CD8-positive, alpha-beta memory T cell (primary cell): ENCODE measurements around the gene YES1. TPM values are rescaled to one million over a fixed set of nuclear protein-coding genes. Genes with fewer than 3 reads are reported as not detected.

Source experiments
- CTCF ChIA-PET: fragments of 350-600 bp; sonication (Branson Sonifier 250); formaldehyde crosslinking; loops from one replicate; lab custom pipeline; 2021; ENCODE audit warnings: antibody characterized with exemption; lab: Charles Lee
- POLR2A ChIA-PET: fragments of 350-600 bp; sonication (Branson Sonifier 250); formaldehyde crosslinking; loops from one replicate; lab custom pipeline; 2021; ENCODE audit warnings: antibody characterized with exemption; lab: Charles Lee
- DNase-seq, 5 donors: peaks; one replicate each; pipeline versions ENCODE4 v3.0.0 to v3.0.0-alpha.2; 2020 to 2022; ENCODE audit warnings: mixed read lengths in 1 of 5
- H3K27ac ChIP-seq: one replicate; pipeline ENCODE4 v1.7.0; 2013; ENCODE audit warnings: low read depth, mild to moderate bottlenecking, low read length, moderate library complexity
- H3K27me3 ChIP-seq: 2 replicates; pipeline ENCODE4 v1.7.0; 2013; ENCODE audit warnings: low read length, mild to moderate bottlenecking; ENCODE audit not compliant: insufficient read depth, poor library complexity, severe bottlenecking
- H3K36me3 ChIP-seq: 2 replicates; pipeline ENCODE4 v1.7.0; 2013; ENCODE audit warnings: mild to moderate bottlenecking, low read length, moderate library complexity; ENCODE audit not compliant: insufficient read depth
- H3K4me1 ChIP-seq: 2 replicates; pipeline ENCODE4 v1.7.0; 2013; ENCODE audit warnings: mild to moderate bottlenecking, low read length, moderate library complexity; ENCODE audit not compliant: insufficient read depth
- H3K4me3 ChIP-seq: 2 replicates; pipeline ENCODE4 v1.7.0; 2013; ENCODE audit warnings: mild to moderate bottlenecking, low read length
- H3K9me3 ChIP-seq: 2 replicates; pipeline ENCODE4 v1.7.0; 2013; ENCODE audit warnings: mild to moderate bottlenecking, low read length
- H3K27ac Mint-ChIP-seq, 8 donors: one replicate each; pipeline ENCODE4 v1.8.0; 2020 to 2021; ENCODE audit warnings: mixed read lengths in 8 of 8, mild to moderate bottlenecking in 6 of 8, inconsistent platforms in 3 of 8, moderate library complexity in 3 of 8
- H3K27me3 Mint-ChIP-seq, 2 donors: one replicate each; pipeline ENCODE4 v1.8.0; 2020 to 2021; ENCODE audit warnings: mixed read lengths in 2 of 2, mild to moderate bottlenecking in 1 of 2, moderate library complexity in 1 of 2
- H3K36me3 Mint-ChIP-seq, 3 donors: one replicate each; pipeline ENCODE4 v1.8.0; 2020 to 2021; ENCODE audit warnings: mixed read lengths in 3 of 3, inconsistent platforms in 1 of 3, mild to moderate bottlenecking in 1 of 3
- H3K4me1 Mint-ChIP-seq, 3 donors: one replicate each; pipeline ENCODE4 v1.8.0; 2020 to 2021; ENCODE audit warnings: mixed read lengths in 3 of 3, inconsistent platforms in 1 of 3, mild to moderate bottlenecking in 1 of 3
- H3K4me3 Mint-ChIP-seq, 7 donors: one replicate each; pipeline ENCODE4 v1.8.0; 2020 to 2021; ENCODE audit warnings: mixed read lengths in 7 of 7, mild to moderate bottlenecking in 6 of 7, moderate library complexity in 4 of 7, inconsistent platforms in 2 of 7
- H3K9me3 Mint-ChIP-seq, 5 donors: one replicate each; pipeline ENCODE4 v1.8.0; 2020 to 2022; ENCODE audit warnings: mixed read lengths in 5 of 5, mild to moderate bottlenecking in 3 of 5, moderate library complexity in 2 of 5, inconsistent platforms in 1 of 5
- polyA plus RNA-seq: library from polyadenylated mRNA; unstranded; fragments of 300-500 nt; fragmentation: Illumina TruSeq; gene quantifications from one replicate; pipeline ENCODE4 v1.2.3, GENCODE V29; 2021
- total RNA-seq, 2 experiments: library from RNA; stranded (reverse); gene quantifications; one replicate each; pipeline ENCODE4 v1.2.3, GENCODE V29; 2021

YES1 gene
- total and polyA plus RNA-seq, 3 experiments from 2014 or later: 3.0 to 21.4 (median 19.0) TPM

- no peak overlapping the region for H3K27ac ChIP-seq
- ChIA-PET POLR2A (no interaction called here), CTCF (interaction anchor here (1.1 to 6.5 kb wide), 10 partner anchors 9 to 213 kb away, joined by 3 to 143 read pairs (median 12); partner anchors contain the start of gene YES1)
- H3K36me3 Mint-ChIP-seq: peaks cover 0 to 1% (median 0%) of the 10 kb centered on the region in 3 donors
- no peaks in the 10 kb centered on the region for H3K27me3 Mint-ChIP-seq
- H3K27ac Mint-ChIP-seq: no peak overlapping the region
- H3K4me1 ChIP-seq: peaks cover 24% of the 10 kb centered on the region
- H3K36me3 ChIP-seq: no peaks in the 10 kb centered on the region
- H3K4me1 Mint-ChIP-seq: peaks cover 17 to 21% (median 18%) of the 10 kb centered on the region in 3 donors
- H3K27me3 ChIP-seq: no peaks in the 10 kb centered on the region
- no peak overlapping the region for H3K4me3 Mint-ChIP-seq
- H3K9me3 ChIP-seq: no peaks in the 10 kb centered on the region
- H3K4me3 ChIP-seq: no peak overlapping the region
- peak in 1 of 5 donors; percentile 31 for DNase-seq
- H3K9me3 Mint-ChIP-seq: no peaks in the 10 kb centered on the region
Measured at GRCh38 chr18:832085-832681, 20.1 kb upstream of the YES1 start.

GRCh38 chr18:830315-830901 lies 18.4 kb upstream of the YES1 start:
- Mint-ChIP-seq H3K36me3 (no peaks in the 10 kb centered on the region), H3K27ac (peak overlapping the region; percentile 7 to 84 (median 56)), H3K27me3 (no peaks in the 10 kb centered on the region), H3K4me1 (peaks cover 19 to 21% (median 20%) of the 10 kb centered on the region in 3 donors), H3K4me3 (peak overlapping the region; percentile 0 to 67 (median 52)), H3K9me3 (no peaks in the 10 kb centered on the region)
- H3K27ac ChIP-seq: peak overlapping the region; percentile 0
- peak in 3 of 5 donors; percentile 5 to 87 (median 64) for DNase-seq
- ChIA-PET CTCF (interaction anchor here (0.6 to 6.5 kb wide), 34 partner anchors 10 to 211 kb away, joined by 3 to 143 read pairs (median 7); partner anchors contain the start of genes ENOSF1 and YES1), POLR2A (interaction anchor here (0.7 to 1.5 kb wide), 4 partner anchors 17 to 118 kb away, joined by 3 to 8 read pairs (median 4); partner anchors contain the start of gene ENOSF1)
- no peaks in the 10 kb centered on the region for H3K36me3 ChIP-seq
- H3K4me1 ChIP-seq: peaks cover 24% of the 10 kb centered on the region
- peak overlapping the region; percentile 18 for H3K4me3 ChIP-seq
- no peaks in the 10 kb centered on the region for H3K9me3 ChIP-seq
- no peaks in the 10 kb centered on the region for H3K27me3 ChIP-seq

GRCh38 chr18:829432-829831 lies 17.4 kb upstream of the YES1 start:
- H3K27me3 Mint-ChIP-seq: no peaks in the 10 kb centered on the region
- Histone ChIP-seq H3K27me3 (no peaks in the 10 kb centered on the region), H3K36me3 (no peaks in the 10 kb centered on the region), H3K9me3 (no peaks in the 10 kb centered on the region), H3K4me1 (peaks cover 24% of the 10 kb centered on the region), H3K27ac (no peak overlapping the region), H3K4me3 (no peak overlapping the region)
- DNase-seq: no peak
- H3K4me1 Mint-ChIP-seq: peaks cover 19 to 21% (median 20%) of the 10 kb centered on the region in 3 donors
- ChIA-PET CTCF (interaction anchor here (1.3 to 6.5 kb wide), 11 partner anchors 12 to 117 kb away, joined by 3 to 143 read pairs (median 11); partner anchors contain the start of genes ENOSF1 and YES1), POLR2A (no interaction called here)
- peak overlapping the region in 1 of 8 donors; percentile 84 for H3K27ac Mint-ChIP-seq
- no peaks in the 10 kb centered on the region for H3K9me3 Mint-ChIP-seq
- H3K36me3 Mint-ChIP-seq: no peaks in the 10 kb centered on the region
- peak overlapping the region in 1 of 7 donors; percentile 84 for H3K4me3 Mint-ChIP-seq

GRCh38 chr18:827093-827677 lies 15.1 kb upstream of the YES1 start:
- H3K27ac Mint-ChIP-seq: no peak overlapping the region
- no peak overlapping the region for H3K4me3 Mint-ChIP-seq
- Histone ChIP-seq H3K36me3 (no peaks in the 10 kb centered on the region), H3K4me3 (no peak overlapping the region), H3K9me3 (no peaks in the 10 kb centered on the region), H3K27ac (no peak overlapping the region), H3K27me3 (no peaks in the 10 kb centered on the region), H3K4me1 (peaks cover 24% of the 10 kb centered on the region)
- no peaks in the 10 kb centered on the region for H3K9me3 Mint-ChIP-seq
- ChIA-PET CTCF (no interaction called here), POLR2A (no interaction called here)
- no peaks in the 10 kb centered on the region for H3K36me3 Mint-ChIP-seq
- no peak for DNase-seq
- no peaks in the 10 kb centered on the region for H3K27me3 Mint-ChIP-seq
- H3K4me1 Mint-ChIP-seq: peaks cover 19 to 21% (median 20%) of the 10 kb centered on the region in 3 donors

GRCh38 chr18:825891-826585 lies 14.0 kb upstream of the YES1 start:
- Mint-ChIP-seq H3K4me3 (no peak overlapping the region), H3K9me3 (no peaks in the 10 kb centered on the region), H3K27me3 (peaks cover 0 to 7% of the 10 kb centered on the region in 2 donors), H3K4me1 (peaks cover 15 to 17% (median 17%) of the 10 kb centered on the region in 3 donors), H3K36me3 (no peaks in the 10 kb centered on the region), H3K27ac (peak overlapping the region in 1 of 8 donors; percentile 68)
- no peak for DNase-seq
- Histone ChIP-seq H3K9me3 (no peaks in the 10 kb centered on the region), H3K27ac (no peak overlapping the region), H3K4me3 (no peak overlapping the region), H3K4me1 (peaks cover 18% of the 10 kb centered on the region), H3K27me3 (no peaks in the 10 kb centered on the region), H3K36me3 (no peaks in the 10 kb centered on the region)
- CTCF ChIA-PET: interaction anchor here (0.7 to 2.3 kb wide), 3 partner anchors 35 to 202 kb away, joined by 3 to 7 read pairs (median 3); no protein-coding TSS in a partner anchor
- POLR2A ChIA-PET: no interaction called here

GRCh38 chr18:824179-824578 lies 12.1 kb upstream of the YES1 start:
- no peak overlapping the region for H3K4me3 Mint-ChIP-seq
- Histone ChIP-seq H3K27me3 (no peaks in the 10 kb centered on the region), H3K4me1 (no peaks in the 10 kb centered on the region), H3K36me3 (no peaks in the 10 kb centered on the region), H3K9me3 (no peaks in the 10 kb centered on the region), H3K27ac (no peak overlapping the region), H3K4me3 (no peak overlapping the region)
- H3K36me3 Mint-ChIP-seq: no peaks in the 10 kb centered on the region
- H3K27ac Mint-ChIP-seq: peak overlapping the region in 1 of 8 donors; percentile 11
- DNase-seq: no peak
- ChIA-PET CTCF (interaction anchor here (1.1 to 2.3 kb wide), 2 partner anchors 15 to 84 kb away, joined by 3 to 7 read pairs; no protein-coding TSS in a partner anchor), POLR2A (no interaction called here)
- no peaks in the 10 kb centered on the region for H3K9me3 Mint-ChIP-seq
- peaks cover 0 to 3% (median 2%) of the 10 kb centered on the region in 3 donors for H3K4me1 Mint-ChIP-seq
- peaks cover 0 to 10% of the 10 kb centered on the region in 2 donors for H3K27me3 Mint-ChIP-seq

- no peak overlapping the region for H3K27ac Mint-ChIP-seq
- H3K36me3 Mint-ChIP-seq: no peaks in the 10 kb centered on the region
- peaks cover 0 to 8% (median 7%) of the 10 kb centered on the region in 3 donors for H3K4me1 Mint-ChIP-seq
- Histone ChIP-seq H3K4me3 (no peak overlapping the region), H3K27me3 (no peaks in the 10 kb centered on the region), H3K4me1 (no peaks in the 10 kb centered on the region), H3K36me3 (no peaks in the 10 kb centered on the region), H3K27ac (no peak overlapping the region), H3K9me3 (no peaks in the 10 kb centered on the region)
- CTCF ChIA-PET: interaction anchor here (0.7 to 2.3 kb wide), 3 partner anchors 10 to 19 kb away, joined by 3 to 10 read pairs (median 5); no protein-coding TSS in a partner anchor
- DNase-seq: no peak
- H3K27me3 Mint-ChIP-seq: peaks cover 1 to 10% of the 10 kb centered on the region in 2 donors
- no peak overlapping the region for H3K4me3 Mint-ChIP-seq
- POLR2A ChIA-PET: no interaction called here
- H3K9me3 Mint-ChIP-seq: no peaks in the 10 kb centered on the region
Measured at GRCh38 chr18:820591-821165, 8.6 kb upstream of the YES1 start.
